Panc1 (cell line): ENCODE measurements around the gene TBX19. TPM values are rescaled to one million over a fixed set of nuclear protein-coding genes. Genes with fewer than 3 reads are reported as not detected.

Experiments
- ATAC-seq: fragments of 200-7000 bp; cut with Tn5 transposase; 2 replicates; pipeline ENCODE4 v1.9.1; 2020; ENCODE audit warnings: mild to moderate bottlenecking, moderate library complexity
- BruUV-seq: library from RNA; stranded (reverse); fragments of 400-500 nt; replicated peaks from 2 replicates; lab custom pipeline; 2021; lab: Mats Ljungman, UMichigan
- CTCF ChIA-PET: fragments of 300-600 bp; sonication (Branson Sonifier 250); formaldehyde crosslinking; loops from one replicate; lab custom pipeline; 2022; ENCODE audit warnings: antibody characterized with exemption; lab: Charles Lee
- POLR2A ChIA-PET: fragments of 300-600 bp; sonication (Branson Sonifier 250); formaldehyde crosslinking; loops from one replicate; lab custom pipeline; 2022; ENCODE audit warnings: antibody characterized with exemption; lab: Charles Lee
- DNase-seq: peaks from one replicate; pipeline ENCODE4 v3.0.0-alpha.2; 2010; ENCODE audit warnings: low read depth, low spot score
- H3K27ac ChIP-seq: 2 replicates; pipeline ENCODE4 v1.5.1; 2011; ENCODE audit warnings: mild to moderate bottlenecking, low read length, inconsistent platforms
- H3K27me3 ChIP-seq: fragments of 200-500 bp; sonication (Bioruptor generic); 2 replicates; pipeline ENCODE4 v1.6.0; 2014; ENCODE audit warnings: low read length, inconsistent platforms; ENCODE audit not compliant: control insufficient read depth, insufficient read depth
- H3K36me3 ChIP-seq: fragments of 200-500 bp; sonication (Bioruptor generic); 2 replicates; pipeline ENCODE4 v1.5.1; 2014; ENCODE audit warnings: inconsistent platforms, mild to moderate bottlenecking, low read length, moderate library complexity; ENCODE audit not compliant: control insufficient read depth, insufficient read depth
- H3K4me1 ChIP-seq: 2 replicates; pipeline ENCODE4 v1.5.1; 2011; ENCODE audit warnings: inconsistent platforms, mild to moderate bottlenecking, low read length, moderate library complexity; ENCODE audit not compliant: control insufficient read depth, insufficient read depth
- H3K4me3 ChIP-seq, 2 experiments: 2 replicates each; pipeline ENCODE4 v1.5.1; 2011 to 2012; ENCODE audit warnings: low read depth in 2 of 2, low read length in 2 of 2, mild to moderate bottlenecking in 2 of 2, inconsistent platforms in 1 of 2, moderate library complexity in 1 of 2
- H3K9me3 ChIP-seq: fragments of 200-500 bp; sonication (Bioruptor generic); 2 replicates; pipeline ENCODE4 v1.5.1; 2014; ENCODE audit warnings: low read depth, mild to moderate bottlenecking, inconsistent platforms, low read length, moderate library complexity; ENCODE audit not compliant: control insufficient read depth, insufficient read depth
- CTCF ChIP-seq: fragments of 450-650 bp; IDR thresholded peaks from 2 replicates; pipeline ENCODE4 v1.5.1; 2017; ENCODE audit warnings: mild to moderate bottlenecking
- POLR2AphosphoS5 ChIP-seq: IDR thresholded peaks from 2 replicates; pipeline ENCODE4 v1.6.1; 2012; ENCODE audit warnings: mild to moderate bottlenecking, low read depth, low read length, moderate library complexity
- REST ChIP-seq, 2 experiments: IDR thresholded peaks; 2 replicates each; pipeline ENCODE4 v1.6.1; 2011 to 2012; ENCODE audit warnings: low read depth in 2 of 2, control low read depth in 1 of 2, low read length in 1 of 2, mild to moderate bottlenecking in 1 of 2, moderate library complexity in 1 of 2; ENCODE audit not compliant: insufficient read depth in 1 of 2
- SIN3A ChIP-seq: IDR thresholded peaks from 2 replicates; pipeline ENCODE4 v1.6.1; 2012; ENCODE audit warnings: low read depth, mild to moderate bottlenecking, low read length, moderate library complexity, borderline replicate concordance; ENCODE audit not compliant: insufficient read depth
- TCF7L2 ChIP-seq: IDR thresholded peaks from 2 replicates; pipeline ENCODE4 v1.6.1; 2011; ENCODE audit warnings: mild to moderate bottlenecking, low read depth, low read length, inconsistent platforms
- in situ Hi-C: cut with HindIII; loops from 2 replicates; pipeline ENCODE4 v1.10.0; 2016; ENCODE audit warnings: low sequenced_read_pairs, low pct_unique_long_range_greater_than_20kb
- intact Hi-C: fragments of 100-400 bp; cut with micrococcal nuclease; formaldehyde crosslinking; loops from one replicate; pipeline ENCODE4 v1.10.0; 2022; ENCODE audit not compliant: unreplicated experiment
- total RNA-seq: library from RNA; stranded (reverse); gene quantifications from one replicate; pipeline ENCODE4 v1.2.1, GENCODE V29; 2021; ENCODE audit not compliant: unreplicated experiment

The TBX19 gene
- total RNA-seq, 1 experiment from 2014 or later, result 2.2 TPM

- no TSS peak for BruUV-seq
- H3K4me1 ChIP-seq, result no peaks in the 10 kb centered on the region
- ChIA-PET CTCF (no interaction called here), POLR2A (no interaction called here)
- ATAC-seq, result no peak
- intact Hi-C loops (no loop called here), in situ Hi-C loops (no loop called here)
- no peaks in the 10 kb centered on the region for H3K36me3 ChIP-seq
- H3K27me3 ChIP-seq, result no peaks in the 10 kb centered on the region
- no peak overlapping the region for H3K27ac ChIP-seq
- DNase-seq, result no peak
- H3K9me3 ChIP-seq, result no peaks in the 10 kb centered on the region
- H3K4me3 ChIP-seq, result no peak overlapping the region
- TF ChIP-seq REST (IDR thresholded peaks at IDR 0.05; ENCODE audit: insufficient read depth in 1 of 2, low read depth in 2 of 2, low read length in 1 of 2), result no peak
- TF ChIP-seq TCF7L2, result no peak
- no peak for TF ChIP-seq CTCF
- no peak for TF ChIP-seq SIN3A
- TF ChIP-seq POLR2AphosphoS5, result no peak
Observed at GRCh38 chr1:168320149-168320548, 39.5 kb downstream of the TBX19 start.

GRCh38 chr1:168320800-168321450, 40.2 kb downstream of the TBX19 start:
- no TSS peak for BruUV-seq
- Histone ChIP-seq H3K27ac (no peak overlapping the region), H3K27me3 (no peaks in the 10 kb centered on the region), H3K4me3 (no peak overlapping the region), H3K4me1 (no peaks in the 10 kb centered on the region), H3K9me3 (no peaks in the 10 kb centered on the region), H3K36me3 (no peaks in the 10 kb centered on the region)
- in situ Hi-C loops (no loop called here), intact Hi-C loops (no loop called here)
- TF ChIP-seq SIN3A (no peak), CTCF (no peak), REST (IDR thresholded peaks at IDR 0.05; ENCODE audit: insufficient read depth in 1 of 2, low read depth in 2 of 2, low read length in 1 of 2) (no peak), POLR2AphosphoS5 (no peak), TCF7L2 (no peak)
- ATAC-seq (no peak), DNase-seq (no peak)
- ChIA-PET CTCF (no interaction called here), POLR2A (no interaction called here)
